Measurements from ENCODE around the gene STRAP. TPM values are rescaled to one million over a fixed set of nuclear protein-coding genes. Genes with fewer than 3 reads are reported as not detected.

STRAP gene
- total and polyA plus RNA-seq, 2 experiments from 2014 or later, result 229 to 403 TPM

DNA sequence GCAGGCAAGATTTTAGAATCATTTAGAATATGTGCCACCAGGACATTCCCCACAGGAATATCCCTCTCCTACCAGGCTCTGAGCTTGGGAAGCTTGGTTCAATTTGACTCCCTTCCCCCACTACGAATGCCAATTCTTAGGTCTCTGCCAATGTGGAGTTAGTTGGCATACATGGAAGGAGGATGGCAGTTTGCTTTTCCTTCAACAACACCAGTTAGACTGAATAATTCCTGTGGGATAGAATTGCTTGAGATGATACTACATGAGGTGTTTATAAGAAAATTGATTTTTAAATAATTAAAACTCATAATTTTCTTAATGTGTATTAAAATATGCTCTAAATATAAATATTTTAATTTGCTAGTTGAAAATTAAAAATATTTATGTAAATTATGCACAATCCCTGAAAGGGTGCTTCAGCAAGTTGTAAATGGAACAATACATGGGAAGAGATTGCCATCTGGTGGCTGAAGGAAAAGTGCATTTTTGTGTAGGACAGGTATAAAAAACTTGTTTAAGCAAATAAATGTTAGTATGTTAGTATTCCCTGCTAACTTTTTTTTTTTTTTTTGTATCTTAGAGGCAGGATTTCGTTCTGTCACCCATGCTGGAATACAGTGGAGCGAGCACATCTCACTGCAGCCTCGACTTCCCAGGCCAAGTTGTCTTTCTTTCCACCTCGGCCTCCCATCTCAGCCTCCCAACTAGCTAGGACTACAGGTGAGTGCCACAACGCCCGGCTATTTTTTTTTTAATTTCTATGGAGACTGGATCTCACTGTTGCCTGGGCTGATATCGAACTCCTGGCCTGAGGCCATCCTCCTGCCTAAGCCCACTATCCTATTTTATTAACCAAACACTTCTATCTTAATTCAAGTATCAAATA is 25.8 kb upstream of the STRAP start:
- H3K9me2 ChIP-seq (ENCODE audit: insufficient read depth), result 0 out of 2 replicates have a peak, but pooled peaks cover 3% of the 10 kb centered on the region
- Mint-ChIP-seq H3K4me3 (no peak overlapping the region), H3K9me3 (no peaks in the 10 kb centered on the region), H3K36me3 (ENCODE audit: low read depth) (no peaks in the 10 kb centered on the region), H3K4me1 (peaks cover 6% of the 10 kb centered on the region; the same call in 1 of the 3 replicates), H3K27me3 (ENCODE audit: insufficient read depth, low read depth, poor library complexity) (peaks cover 1% of the 10 kb centered on the region), H3K27ac (no peak overlapping the region)
- ATAC-seq, result peak; percentile 52; the same call in 1 of the 3 replicates
- TF ChIP-seq ETS1 (IDR thresholded peaks at IDR 0.05), result no peak
- TF ChIP-seq, protein P1, sequence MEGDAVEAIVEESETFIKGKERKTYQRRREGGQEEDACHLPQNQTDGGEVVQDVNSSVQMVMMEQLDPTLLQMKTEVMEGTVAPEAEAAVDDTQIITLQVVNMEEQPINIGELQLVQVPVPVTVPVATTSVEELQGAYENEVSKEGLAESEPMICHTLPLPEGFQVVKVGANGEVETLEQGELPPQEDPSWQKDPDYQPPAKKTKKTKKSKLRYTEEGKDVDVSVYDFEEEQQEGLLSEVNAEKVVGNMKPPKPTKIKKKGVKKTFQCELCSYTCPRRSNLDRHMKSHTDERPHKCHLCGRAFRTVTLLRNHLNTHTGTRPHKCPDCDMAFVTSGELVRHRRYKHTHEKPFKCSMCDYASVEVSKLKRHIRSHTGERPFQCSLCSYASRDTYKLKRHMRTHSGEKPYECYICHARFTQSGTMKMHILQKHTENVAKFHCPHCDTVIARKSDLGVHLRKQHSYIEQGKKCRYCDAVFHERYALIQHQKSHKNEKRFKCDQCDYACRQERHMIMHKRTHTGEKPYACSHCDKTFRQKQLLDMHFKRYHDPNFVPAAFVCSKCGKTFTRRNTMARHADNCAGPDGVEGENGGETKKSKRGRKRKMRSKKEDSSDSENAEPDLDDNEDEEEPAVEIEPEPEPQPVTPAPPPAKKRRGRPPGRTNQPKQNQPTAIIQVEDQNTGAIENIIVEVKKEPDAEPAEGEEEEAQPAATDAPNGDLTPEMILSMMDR (conservative IDR thresholded peaks at IDR 0.05; ENCODE audit: low read depth in 2 of 2), result peak; percentile 82 to 83
- H3K79me2 ChIP-seq (replicated peaks; ENCODE audit: insufficient read depth), result no peaks in the 10 kb centered on the region
- H3F3A ChIP-seq (replicated peaks; ENCODE audit: low read depth), result no peaks in the 10 kb centered on the region
- peak; percentile 72 for DNase-seq (ENCODE audit: low spot score)
- H3K4me1 ChIP-seq (ENCODE audit: insufficient read depth), result no peaks in the 10 kb centered on the region
- H3K27me3 ChIP-seq (ENCODE audit: insufficient read depth), result no peaks in the 10 kb centered on the region
- no peak overlapping the region for H3K27ac ChIP-seq (ENCODE audit: low read depth)
- H2AFZ ChIP-seq, result no peak overlapping the region
- H3K4me3 ChIP-seq, result no peak overlapping the region
- H4K20me1 ChIP-seq (replicated peaks; ENCODE audit: insufficient read depth), result no peaks in the 10 kb centered on the region
- H3K36me3 ChIP-seq (ENCODE audit: insufficient read depth), result no peaks in the 10 kb centered on the region
- H3K4me2 ChIP-seq, result no peak overlapping the region

DNA sequence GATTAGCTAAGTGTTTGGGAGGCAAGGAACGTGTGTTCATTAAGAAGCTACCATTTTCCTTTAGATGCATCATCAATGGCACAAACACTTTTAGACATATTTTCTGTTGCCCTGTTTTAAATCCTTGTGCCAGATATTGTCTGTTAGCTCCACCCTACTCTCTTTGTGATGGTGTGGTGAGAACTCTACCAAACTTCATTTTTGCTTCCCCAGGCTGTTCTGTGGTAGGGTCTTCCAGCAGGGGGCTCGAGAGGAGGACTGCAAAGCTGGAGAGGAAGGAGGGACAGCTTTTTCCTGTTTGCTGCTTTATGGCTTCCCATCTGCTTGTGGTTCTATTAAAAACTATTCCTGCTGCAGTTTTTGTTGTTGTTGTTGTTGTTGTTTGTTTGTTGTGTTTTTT is 23.8 kb upstream of the STRAP start:
- Histone ChIP-seq H4K20me1 (replicated peaks; ENCODE audit: insufficient read depth) (no peaks in the 10 kb centered on the region), H3K4me3 (no peak overlapping the region), H2AFZ (peak overlapping the region; percentile 16), H3K27me3 (ENCODE audit: insufficient read depth) (no peaks in the 10 kb centered on the region), H3K4me1 (ENCODE audit: insufficient read depth) (peaks cover 8% of the 10 kb centered on the region; the same call in 1 of the 2 replicates), H3K4me2 (no peak overlapping the region), H3K79me2 (replicated peaks; ENCODE audit: insufficient read depth) (no peaks in the 10 kb centered on the region), H3K9me2 (ENCODE audit: insufficient read depth) (0 out of 2 replicates have a peak, but pooled peaks cover 3% of the 10 kb centered on the region), H3K36me3 (ENCODE audit: insufficient read depth) (no peaks in the 10 kb centered on the region), H3K27ac (ENCODE audit: low read depth) (no peak overlapping the region), H3F3A (replicated peaks; ENCODE audit: low read depth) (no peaks in the 10 kb centered on the region)
- Mint-ChIP-seq H3K27me3 (ENCODE audit: insufficient read depth, low read depth, poor library complexity) (peaks cover 1% of the 10 kb centered on the region), H3K4me1 (peaks cover 13% of the 10 kb centered on the region; the same call in 2 of the 3 replicates), H3K4me3 (no peak overlapping the region), H3K27ac (no peak overlapping the region), H3K36me3 (ENCODE audit: low read depth) (no peaks in the 10 kb centered on the region), H3K9me3 (no peaks in the 10 kb centered on the region)
- TF ChIP-seq, protein P1 (conservative IDR thresholded peaks at IDR 0.05; ENCODE audit: low read depth in 2 of 2), result peak; percentile 59 to 64
- TF ChIP-seq CREB1 (CRISPR knock-in tag; IDR thresholded peaks at IDR 0.05; ENCODE audit: low read depth), result no peak
- ATAC-seq (peak; percentile 78), DNase-seq (ENCODE audit: low spot score) (peak; percentile 63)
